ENCODE measurements around the gene SH3BP2.

- TF ChIP-seq SPI1 (IDR thresholded peaks at IDR 0.05; ENCODE audit: low read depth, low read length) (no peak), POLR2AphosphoS5 (IDR thresholded peaks at IDR 0.05; ENCODE audit: low read depth, low read length) (peak; percentile 62), POLR2A (IDR thresholded peaks at IDR 0.05; ENCODE audit: low read depth, low read length) (0 out of 2 replicates have a peak, but pooled peaks have one; percentile 34), TAF1 (IDR thresholded peaks at IDR 0.05; ENCODE audit: low read depth, low read length) (no peak), PAX5 (IDR thresholded peaks at IDR 0.05; ENCODE audit: insufficient read depth, low read length, severe bottlenecking) (peak; percentile 98), POU2F2 (IDR thresholded peaks at IDR 0.05; ENCODE audit: low read depth, low read length) (0 out of 2 replicates have a peak, but pooled peaks have one; percentile 5)
Observed at GRCh38 chr4:2832309-2832980, 39.6 kb downstream of the SH3BP2 start.
